Hematopoietic multipotent progenitor cell (in vitro differentiated cells): ENCODE results near the gene ZFC3H1. TPM values are rescaled to one million over a fixed set of nuclear protein-coding genes. Genes with fewer than 3 reads are reported as not detected.

Experiments
- DNase-seq, 3 donors: peaks; one replicate each; pipeline ENCODE4 v3.0.0-alpha.2; 2011 to 2015; ENCODE audit warnings: low read depth in 2 of 3, low spot score in 2 of 3
- total RNA-seq: library from RNA; depleted of rRNA; stranded (reverse); fragments of >200 nt; gene quantifications from one replicate; pipeline ENCODE4 v1.2.3, GENCODE V29; 2012

ZFC3H1 gene
- total RNA-seq, 1 donor = 20.7 TPM

DNA sequence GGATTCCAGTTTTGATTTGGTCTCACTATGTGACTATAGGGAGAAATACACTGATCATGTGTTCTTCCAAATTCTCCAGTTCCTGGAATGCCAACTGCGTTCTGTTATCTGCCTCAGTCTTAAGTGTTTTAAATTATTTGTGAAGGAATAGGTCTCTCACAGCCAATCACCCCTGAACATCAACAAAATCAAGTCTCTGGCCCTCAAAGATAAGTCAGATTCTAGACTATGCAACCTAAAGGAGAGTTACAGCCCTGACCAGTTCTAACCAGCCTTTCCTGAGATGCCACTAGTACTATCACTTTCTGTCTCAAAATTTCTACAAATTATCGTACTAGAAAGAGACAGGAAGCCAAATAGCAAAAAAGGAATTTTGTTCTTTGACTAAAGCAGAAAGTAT is 22.3 kb downstream of the ZFC3H1 start:
- DNase-seq = no peak

- no peak for DNase-seq
Measured at GRCh38 chr12:71640316-71640715, 23.3 kb downstream of the ZFC3H1 start.

DNA sequence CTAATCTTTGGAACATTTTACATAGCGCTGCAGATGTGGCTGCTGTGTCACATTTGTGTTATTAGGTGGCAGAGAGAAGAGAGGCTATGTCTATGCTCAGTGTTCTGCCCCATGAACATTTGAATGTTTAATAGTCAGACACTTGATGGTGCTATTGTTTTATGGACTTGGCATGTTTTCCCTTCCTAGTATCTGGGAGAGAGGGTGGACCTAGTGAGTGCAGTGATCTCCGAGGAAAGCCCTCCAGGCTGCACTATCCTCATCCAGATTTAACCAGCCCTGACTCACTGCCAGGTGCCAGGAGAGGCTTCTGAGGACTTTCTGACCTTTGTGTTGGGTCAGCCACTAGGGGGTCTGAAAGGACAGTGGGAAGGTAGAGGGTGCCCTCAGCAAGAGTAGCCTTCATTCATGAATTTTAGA is 24.3 kb downstream of the ZFC3H1 start:
- peak in 1 of 3 donors; percentile 22 for DNase-seq

DNA sequence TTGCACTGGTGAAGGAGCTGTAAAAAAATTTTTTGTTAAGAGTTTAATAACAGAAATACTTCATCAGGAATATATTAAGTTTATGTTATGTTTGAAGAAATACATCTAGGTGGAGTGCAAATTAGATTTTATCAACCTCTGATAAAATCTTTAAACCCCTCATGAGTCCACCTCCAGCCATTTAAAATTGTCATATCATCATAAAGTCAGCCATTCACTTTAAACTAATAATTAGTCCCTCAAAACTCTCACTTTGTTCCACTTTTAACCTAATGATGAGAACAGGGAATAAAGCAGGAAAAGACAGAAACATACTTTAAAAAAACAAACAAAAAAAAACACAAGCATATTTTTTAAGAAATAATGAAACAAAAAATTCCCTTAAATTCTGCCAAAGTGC is 25.1 kb downstream of the ZFC3H1 start:
- no peak for DNase-seq

- peak; percentile 10 to 83 (median 60) for DNase-seq
Measured at GRCh38 chr12:71636704-71637115, 26.9 kb downstream of the ZFC3H1 start.

DNA sequence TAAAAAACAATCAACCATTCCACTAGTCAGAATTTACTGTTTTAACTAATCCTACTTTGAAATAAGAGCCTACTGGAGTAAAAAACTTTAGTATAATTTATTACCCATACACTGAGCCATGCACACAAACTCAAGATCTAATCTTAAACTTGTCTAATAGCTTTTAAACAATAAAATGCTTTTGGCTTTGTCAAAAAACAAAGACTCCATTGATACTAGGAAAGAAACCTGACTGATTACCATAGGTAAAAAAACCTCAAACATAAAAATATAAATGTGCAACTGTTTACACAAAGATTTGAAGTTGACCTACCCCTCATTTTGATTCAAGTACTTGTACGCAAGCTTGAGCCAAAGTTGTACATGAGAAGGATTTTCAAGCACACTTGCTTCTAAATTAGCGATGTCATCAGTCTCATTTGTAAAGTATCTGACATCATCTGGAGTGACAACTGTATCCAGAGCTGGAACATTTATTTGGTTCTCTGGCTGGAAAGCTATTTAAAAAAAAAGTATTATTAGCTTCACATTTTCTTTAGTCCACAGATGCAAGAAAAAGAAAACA is 36.1 kb downstream of the ZFC3H1 start:
- no peak for DNase-seq

DNA sequence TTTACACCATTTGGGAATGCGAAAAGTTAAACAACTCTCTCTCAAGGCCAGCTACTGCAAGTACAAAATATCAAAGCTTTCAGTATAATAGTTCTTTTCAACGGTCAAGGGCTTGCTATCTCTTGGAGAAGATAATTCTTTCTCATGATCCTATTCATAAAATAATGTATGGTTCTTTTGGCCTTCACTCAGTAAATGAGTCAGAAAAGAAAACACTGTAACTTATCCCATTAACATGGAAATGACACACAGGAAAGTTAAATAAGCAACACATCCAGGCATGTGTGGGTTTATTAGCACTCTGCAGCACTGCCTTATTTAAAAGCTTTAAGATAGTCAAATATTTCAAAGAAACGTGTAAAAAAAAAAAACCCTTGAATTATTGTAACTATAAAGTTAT is 36.9 kb downstream of the ZFC3H1 start:
- DNase-seq = no peak

GRCh38 chr12:71626098-71626497 is 37.5 kb downstream of the ZFC3H1 start:
- DNase-seq = peak in 2 of 3 donors; percentile 68 to 92

GRCh38 chr12:71625476-71625875 is 38.2 kb downstream of the ZFC3H1 start:
- DNase-seq = no peak

DNA sequence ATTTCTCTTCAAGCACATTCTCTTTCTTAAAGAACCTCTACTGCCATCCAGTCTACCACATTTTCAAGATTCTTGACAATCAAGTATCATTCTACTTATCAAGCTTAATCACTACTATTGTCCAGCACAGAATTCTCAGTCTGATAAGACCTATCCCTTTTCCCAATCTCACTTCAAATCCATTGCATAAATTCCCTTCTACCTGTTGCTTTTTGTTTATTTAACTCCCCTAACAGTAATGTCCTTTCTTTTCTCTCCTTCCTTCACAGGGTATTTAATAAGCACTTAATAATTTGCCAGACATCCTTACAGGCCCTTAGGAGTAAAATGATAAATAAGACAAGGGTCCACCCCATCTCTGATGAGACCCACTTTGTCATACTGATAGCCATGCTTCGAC is 41.7 kb downstream of the ZFC3H1 start:
- no peak for DNase-seq

- DNase-seq = peak in 2 of 3 donors; percentile 26 to 53
Measured at GRCh38 chr12:71610031-71610795, 53.4 kb downstream of the ZFC3H1 start.

DNA sequence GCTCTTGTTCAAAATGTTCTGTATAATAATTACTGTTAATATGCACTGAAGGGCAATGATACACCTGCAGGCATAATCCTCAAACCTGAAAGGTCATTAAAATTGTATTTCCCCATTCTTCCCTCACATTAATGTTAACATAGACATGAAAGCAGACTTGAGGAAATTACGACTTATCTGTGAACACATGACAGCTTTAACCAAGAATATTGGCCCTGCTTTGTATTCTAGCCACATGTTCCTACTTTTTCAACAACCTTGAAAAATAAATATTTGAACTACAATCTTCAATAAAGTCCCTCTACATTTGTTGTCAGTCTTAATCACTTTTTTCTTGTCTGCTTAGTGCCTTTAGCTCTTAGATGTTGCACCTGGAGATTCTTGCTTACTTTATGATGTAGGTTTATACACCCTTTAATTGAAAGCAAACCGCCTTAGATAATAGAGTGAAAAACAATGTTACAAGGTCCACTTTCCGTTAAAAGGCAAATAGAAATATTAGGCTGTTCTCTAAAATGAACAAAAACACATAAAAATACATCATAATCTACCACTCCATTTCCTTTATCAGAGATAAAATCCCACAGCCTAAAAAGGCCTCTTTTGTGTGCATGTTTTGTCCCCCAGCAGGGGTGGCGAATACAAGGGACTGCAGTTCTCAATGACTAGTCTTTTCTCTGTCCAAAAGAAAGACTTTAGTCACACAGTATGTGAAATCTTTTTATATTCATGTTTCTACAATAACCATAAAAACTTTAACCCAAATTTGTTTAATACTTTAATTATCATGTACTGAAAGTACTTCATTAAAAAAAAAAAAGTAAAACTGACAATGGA is 55.9 kb downstream of the ZFC3H1 start:
- no peak for DNase-seq

- DNase-seq = no peak
Measured at GRCh38 chr12:71605039-71605438, 58.6 kb downstream of the ZFC3H1 start.

DNA sequence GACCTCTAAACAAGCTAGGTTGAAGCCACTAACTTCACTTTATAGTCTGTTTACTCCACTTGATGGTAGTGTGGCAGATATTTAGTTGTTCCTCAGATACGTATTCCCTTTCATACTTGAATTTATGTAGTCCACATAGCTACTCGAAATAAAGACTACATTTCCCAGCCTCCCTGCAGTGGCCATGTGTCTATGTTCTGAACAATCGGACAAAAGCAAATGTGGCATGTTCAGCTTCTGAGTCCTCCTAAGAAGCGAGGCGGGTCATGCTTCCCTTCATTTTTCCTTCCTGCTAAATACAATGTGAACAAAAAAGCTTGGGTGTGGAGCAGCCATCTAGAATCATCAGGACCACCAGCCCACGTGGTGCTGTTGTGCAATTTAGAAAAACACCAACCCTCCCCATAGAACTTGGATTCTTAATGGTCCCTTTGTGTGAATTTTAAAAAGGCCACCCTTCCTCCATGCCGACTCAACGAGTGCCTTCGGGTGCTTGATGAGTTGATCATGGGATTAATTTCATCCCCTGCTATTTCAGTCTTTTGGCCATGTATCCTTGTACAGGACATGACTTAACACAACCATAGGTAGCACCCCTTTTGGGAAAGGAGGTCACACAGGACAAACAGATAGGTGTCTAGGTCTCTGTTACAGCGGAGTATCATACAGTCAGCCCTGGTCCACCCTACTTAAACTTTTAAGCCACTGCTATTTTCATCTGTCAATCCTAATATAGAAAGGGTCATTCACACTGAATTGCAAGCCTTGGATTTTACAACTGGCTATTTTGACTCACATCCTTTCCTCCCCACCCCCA is 60.7 kb downstream of the ZFC3H1 start:
- DNase-seq = no peak

DNA sequence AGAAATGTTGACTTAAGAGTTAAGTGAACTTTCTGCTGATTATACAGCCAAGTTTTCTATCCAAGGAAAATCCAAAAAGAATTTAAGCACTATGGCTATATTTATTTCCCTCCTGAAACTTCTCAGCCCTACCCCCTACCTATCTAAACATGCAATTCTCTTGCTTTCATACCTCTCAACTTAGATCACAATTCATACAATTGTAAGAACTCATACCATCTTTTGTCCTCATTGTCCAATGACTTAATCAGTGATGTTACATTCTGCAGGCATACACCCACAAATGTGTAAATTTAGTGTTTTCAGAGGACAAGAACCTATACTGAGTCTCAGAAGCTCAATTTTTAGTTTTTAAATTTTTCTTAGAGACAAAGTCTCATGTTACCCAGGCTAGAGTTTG is 62.1 kb downstream of the ZFC3H1 start:
- no peak for DNase-seq

DNA sequence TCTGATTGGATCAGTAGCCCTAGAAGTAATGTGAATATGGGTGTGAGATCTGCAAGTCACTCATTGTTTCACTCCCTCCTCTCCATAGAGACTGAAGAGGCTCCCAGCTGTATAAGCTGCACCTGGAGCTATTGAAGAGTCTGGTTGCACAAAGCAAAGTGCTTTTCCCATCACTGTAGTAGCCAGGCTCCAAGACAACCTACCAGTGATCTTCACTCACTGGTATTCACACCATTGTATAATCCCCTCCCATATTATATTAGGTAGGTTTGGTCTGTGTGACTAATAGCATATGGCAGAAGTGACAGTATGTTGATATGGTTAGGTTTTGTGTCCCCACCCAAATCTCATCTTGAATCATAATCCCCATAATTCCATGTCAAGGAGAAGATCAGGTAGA is 64.4 kb downstream of the ZFC3H1 start:
- DNase-seq = no peak

DNA sequence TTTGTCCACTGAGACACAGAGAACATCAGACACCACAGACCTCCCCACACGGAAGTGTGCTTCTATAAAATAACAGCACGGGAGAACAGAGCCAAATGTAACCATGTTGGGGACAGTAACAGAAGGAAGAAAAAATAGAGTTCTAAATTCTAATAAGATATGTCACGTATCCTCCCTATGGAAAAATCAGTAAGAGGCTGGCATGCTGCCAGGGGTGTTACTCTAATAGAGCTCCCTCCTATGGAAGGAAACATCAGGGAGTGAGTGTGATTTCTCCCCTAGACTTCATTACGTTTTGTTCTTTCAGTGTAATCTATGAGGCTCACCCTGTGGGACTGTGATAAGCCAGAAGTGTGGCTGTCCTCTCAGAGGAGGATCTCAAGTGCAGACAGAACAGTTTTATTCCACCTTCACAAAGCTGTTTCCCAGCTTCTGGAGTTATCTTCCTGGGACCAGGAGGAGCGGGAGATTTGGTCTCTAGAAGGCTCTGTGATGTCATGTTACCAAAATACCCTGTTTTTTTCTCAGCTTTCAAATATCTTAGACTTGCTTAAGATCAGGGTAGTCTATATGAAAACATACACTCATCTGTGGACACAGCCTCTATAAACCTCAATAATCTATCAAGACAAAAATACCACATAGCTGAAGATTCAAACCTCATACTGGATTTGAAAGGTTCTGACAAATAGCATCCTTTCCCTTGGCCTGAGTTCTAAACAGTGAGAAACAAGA is 69.3 kb downstream of the ZFC3H1 start:
- no peak for DNase-seq

DNA sequence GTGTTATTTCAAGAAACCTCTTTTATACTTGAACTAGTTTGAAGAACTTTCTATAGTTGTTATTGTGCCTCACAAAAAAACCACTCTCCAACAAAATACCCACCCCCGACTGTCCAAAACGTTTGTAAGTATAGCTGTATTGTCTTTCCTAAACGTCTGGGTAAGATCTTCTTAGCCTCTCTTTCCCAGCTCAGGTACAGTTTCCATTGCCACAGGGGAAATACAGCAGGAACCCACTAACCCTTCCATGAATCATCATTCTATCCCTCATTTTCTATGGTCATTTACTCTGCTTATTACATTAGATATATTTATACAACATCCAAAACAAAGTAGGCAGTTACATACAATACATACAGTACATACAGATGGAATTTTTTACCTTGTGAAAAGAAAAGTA is 70.8 kb downstream of the ZFC3H1 start:
- DNase-seq = no peak

DNA sequence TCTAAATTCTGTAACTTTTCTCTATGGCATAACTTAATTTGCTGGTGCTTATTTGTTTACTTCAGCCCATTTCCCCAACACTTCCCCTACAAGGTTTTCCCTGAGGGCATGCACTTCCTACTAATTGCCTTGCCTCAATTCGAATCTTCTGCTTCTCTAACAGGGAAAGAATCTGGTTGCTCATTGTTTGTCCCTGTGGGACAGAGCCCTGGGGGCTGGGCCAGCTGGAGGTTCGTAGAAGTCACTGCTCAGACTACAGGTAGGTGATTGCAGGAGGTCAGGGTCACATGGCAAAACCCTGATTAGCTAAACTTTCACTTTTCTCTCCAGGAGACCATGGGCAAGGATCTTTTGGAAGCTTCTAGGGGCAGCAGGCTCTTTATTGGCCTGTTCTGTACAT is 72.0 kb downstream of the ZFC3H1 start:
- no peak for DNase-seq

DNA sequence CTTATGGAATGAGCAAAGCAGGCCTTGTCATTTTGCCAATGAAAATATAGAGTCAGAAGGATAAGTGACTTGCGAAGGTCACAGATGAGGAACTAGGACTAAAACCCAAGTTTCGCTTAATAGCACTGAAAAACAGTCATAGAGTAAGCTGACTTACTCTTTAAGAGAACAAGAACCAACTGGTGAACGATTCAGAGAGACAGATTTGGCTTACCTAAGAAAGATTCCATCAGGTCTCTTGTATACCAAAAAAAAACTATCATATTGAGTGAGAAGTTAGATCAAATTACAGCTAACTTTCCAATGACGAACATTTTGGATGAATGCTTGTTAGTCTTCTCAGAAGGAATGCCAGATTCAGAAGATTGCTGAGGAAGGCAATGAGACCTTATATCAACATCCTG is 74.2 kb downstream of the ZFC3H1 start:
- DNase-seq = no peak
